Activated CD8-positive, alpha-beta T cell treated with anti-CD3 and anti-CD28 coated beads for 36 hours (primary cell): ENCODE data around the gene CARS2. TPM values are rescaled to one million over a fixed set of nuclear protein-coding genes. Genes with fewer than 3 reads are reported as not detected.

Source experiments
- ATAC-seq: fragments of 200-7000 bp; cut with Tn5 transposase; one replicate; pipeline ENCODE4 v1.10.0; 2021; ENCODE audit warnings: mild to moderate bottlenecking, moderate library complexity
- CTCF ChIA-PET: fragments of 350-600 bp; sonication (Branson Sonifier 250); formaldehyde crosslinking; loops from one replicate; lab custom pipeline; 2021; ENCODE audit warnings: antibody characterized with exemption; lab: Charles Lee
- POLR2A ChIA-PET: fragments of 350-600 bp; sonication (Branson Sonifier 250); formaldehyde crosslinking; loops from one replicate; lab custom pipeline; 2021; ENCODE audit warnings: antibody characterized with exemption; lab: Charles Lee
- DNase-seq: peaks from one replicate; pipeline ENCODE4 v3.0.0-alpha.2; 2020
- H3K27ac Mint-ChIP-seq: one replicate; pipeline ENCODE4 v1.8.0; 2021; ENCODE audit warnings: mild to moderate bottlenecking, mixed read lengths
- H3K27me3 Mint-ChIP-seq: one replicate; pipeline ENCODE4 v1.8.0; 2021; ENCODE audit warnings: mixed read lengths
- H3K36me3 Mint-ChIP-seq: one replicate; pipeline ENCODE4 v1.8.0; 2021; ENCODE audit warnings: low read depth, mixed read lengths
- H3K4me1 Mint-ChIP-seq: one replicate; pipeline ENCODE4 v1.8.0; 2021; ENCODE audit warnings: low read depth, mixed read lengths
- H3K4me3 Mint-ChIP-seq: one replicate; pipeline ENCODE4 v1.8.0; 2021; ENCODE audit warnings: mild to moderate bottlenecking, moderate library complexity, mixed read lengths
- H3K9me3 Mint-ChIP-seq: one replicate; pipeline ENCODE4 v1.8.0; 2021; ENCODE audit warnings: mixed read lengths
- CTCF ChIP-seq: fragments of 200-600 bp; IDR thresholded peaks from one replicate; pipeline ENCODE4 v1.8.0; 2022; ENCODE audit warnings: antibody characterized with exemption, mild to moderate bottlenecking
- intact Hi-C: fragments of 100-400 bp; cut with micrococcal nuclease; formaldehyde crosslinking; loops from one replicate; pipeline ENCODE4 v1.10.0; 2022
- total RNA-seq, 2 experiments: library from RNA; stranded (reverse); gene quantifications; one replicate each; pipeline ENCODE4 v1.2.3, GENCODE V29; 2021

The CARS2 gene
- total RNA-seq, 2 experiments from 2014 or later = 60.7 to 63.0 TPM

- Mint-ChIP-seq H3K36me3 (peaks cover 18% of the 10 kb centered on the region), H3K9me3 (no peaks in the 10 kb centered on the region), H3K27me3 (no peaks in the 10 kb centered on the region), H3K27ac (no peak overlapping the region), H3K4me3 (no peak overlapping the region), H3K4me1 (peaks cover 10% of the 10 kb centered on the region)
- intact Hi-C loops = no loop called here
- no peak for DNase-seq
- no peak for ATAC-seq
- ChIA-PET CTCF (interaction anchor here (0.8 to 2.2 kb wide), 9 partner anchors 10 to 176 kb away, joined by 3 to 10 read pairs (median 6); no protein-coding TSS in a partner anchor), POLR2A (interaction anchor here (0.7 kb wide), 1 partner anchor 10 kb away, joined by 4 read pairs; no protein-coding TSS in a partner anchor)
- TF ChIP-seq CTCF = no peak
Measured at GRCh38 chr13:110643768-110644421, 62.0 kb downstream of the CARS2 start.

- peak overlapping the region; percentile 25 for H3K27ac Mint-ChIP-seq
- H3K9me3 Mint-ChIP-seq = no peaks in the 10 kb centered on the region
- no peak overlapping the region for H3K4me3 Mint-ChIP-seq
- no peak for TF ChIP-seq CTCF
- H3K4me1 Mint-ChIP-seq = peaks cover 10% of the 10 kb centered on the region
- H3K27me3 Mint-ChIP-seq = no peaks in the 10 kb centered on the region
- ChIA-PET POLR2A (no interaction called here), CTCF (no interaction called here)
- ATAC-seq (no peak), DNase-seq (no peak)
- intact Hi-C loops = no loop called here
- peaks cover 23% of the 10 kb centered on the region for H3K36me3 Mint-ChIP-seq
Measured at GRCh38 chr13:110643324-110643723, 62.6 kb downstream of the CARS2 start.

- TF ChIP-seq CTCF = no peak
- peaks cover 23% of the 10 kb centered on the region for H3K36me3 Mint-ChIP-seq
- no peak overlapping the region for H3K27ac Mint-ChIP-seq
- H3K27me3 Mint-ChIP-seq = no peaks in the 10 kb centered on the region
- ATAC-seq (no peak), DNase-seq (no peak)
- intact Hi-C loops = no loop called here
- no peak overlapping the region for H3K4me3 Mint-ChIP-seq
- no peaks in the 10 kb centered on the region for H3K9me3 Mint-ChIP-seq
- H3K4me1 Mint-ChIP-seq = peaks cover 10% of the 10 kb centered on the region
- ChIA-PET CTCF (no interaction called here), POLR2A (interaction anchor here (1.0 kb wide), 1 partner anchor 419 kb away, joined by 3 read pairs; no protein-coding TSS in a partner anchor)
Measured at GRCh38 chr13:110642291-110642981, 63.5 kb downstream of the CARS2 start.

GRCh38 chr13:110641055-110642015, 64.6 kb downstream of the CARS2 start:
- Mint-ChIP-seq H3K27me3 (no peaks in the 10 kb centered on the region), H3K27ac (peak overlapping the region; percentile 25), H3K4me3 (no peak overlapping the region), H3K36me3 (peaks cover 30% of the 10 kb centered on the region), H3K4me1 (peaks cover 10% of the 10 kb centered on the region), H3K9me3 (no peaks in the 10 kb centered on the region)
- intact Hi-C loops = no loop called here
- TF ChIP-seq CTCF = no peak
- ChIA-PET CTCF (no interaction called here), POLR2A (interaction anchor here (0.7 to 1.0 kb wide), 3 partner anchors 10 to 418 kb away, joined by 3 read pairs; no protein-coding TSS in a partner anchor)
- no peak for ATAC-seq
- DNase-seq = no peak
